Fibroblast of mammary gland (primary cell): ENCODE measurements around the gene ZNF488.

Experiments used
- DNase-seq: peaks from one replicate; pipeline ENCODE4 v3.0.0-alpha.2; 2010; ENCODE audit warnings: low read depth
- H3K4me3 ChIP-seq: 2 replicates; pipeline ENCODE4 v1.5.1; 2011; ENCODE audit warnings: low read depth, mild to moderate bottlenecking, low read length, moderate library complexity; ENCODE audit not compliant: control insufficient read depth
- TF ChIP-seq, protein P1 (sequence below): conservative IDR thresholded peaks from 2 replicates; pipeline ENCODE4 v1.5.1; 2011; ENCODE audit warnings: low read depth, low read length, inconsistent platforms; ENCODE audit not compliant: control insufficient read depth, insufficient read depth

ZNF488 gene

DNA sequence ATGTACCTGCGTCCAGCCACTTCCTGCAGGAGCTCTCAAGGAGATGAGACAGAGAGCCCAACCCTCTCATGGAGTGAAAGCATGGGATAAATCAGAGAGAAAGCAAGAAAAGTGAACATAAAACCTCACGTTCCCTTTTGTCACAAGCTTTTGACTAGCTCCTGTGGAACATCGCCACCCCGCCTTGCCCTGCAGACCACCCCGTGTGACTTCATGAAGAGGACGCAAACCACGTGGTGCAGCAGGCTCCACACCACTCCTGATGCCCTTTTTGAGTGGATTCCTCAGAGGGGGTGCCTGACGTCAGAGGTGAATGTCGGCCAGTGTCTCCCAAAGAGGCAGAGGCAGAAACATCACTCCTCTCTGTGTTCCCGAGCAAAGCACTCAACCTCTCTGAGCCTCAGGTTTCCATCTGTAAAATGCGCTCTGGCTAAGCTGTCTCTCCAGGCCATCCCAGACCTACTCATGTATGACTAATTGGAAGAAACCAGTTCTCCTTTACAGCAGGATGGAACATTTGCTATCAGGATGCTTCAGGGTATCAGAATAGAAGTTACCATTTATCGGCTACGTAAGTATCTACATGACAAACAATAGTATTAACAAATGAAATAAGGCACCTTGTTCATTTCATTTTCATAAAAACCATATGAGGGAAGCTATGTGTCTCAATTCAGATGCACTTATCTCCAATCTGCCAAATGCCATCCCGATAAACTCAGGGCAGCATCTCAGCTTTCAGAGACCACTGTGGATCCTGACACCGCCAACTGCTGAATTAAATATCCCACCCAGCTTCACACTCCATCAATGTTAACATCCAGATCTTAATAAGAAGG lies 5.3 kb downstream of the ZNF488 start:
- H3K4me3 ChIP-seq = no peak overlapping the region
- TF ChIP-seq, protein P1, sequence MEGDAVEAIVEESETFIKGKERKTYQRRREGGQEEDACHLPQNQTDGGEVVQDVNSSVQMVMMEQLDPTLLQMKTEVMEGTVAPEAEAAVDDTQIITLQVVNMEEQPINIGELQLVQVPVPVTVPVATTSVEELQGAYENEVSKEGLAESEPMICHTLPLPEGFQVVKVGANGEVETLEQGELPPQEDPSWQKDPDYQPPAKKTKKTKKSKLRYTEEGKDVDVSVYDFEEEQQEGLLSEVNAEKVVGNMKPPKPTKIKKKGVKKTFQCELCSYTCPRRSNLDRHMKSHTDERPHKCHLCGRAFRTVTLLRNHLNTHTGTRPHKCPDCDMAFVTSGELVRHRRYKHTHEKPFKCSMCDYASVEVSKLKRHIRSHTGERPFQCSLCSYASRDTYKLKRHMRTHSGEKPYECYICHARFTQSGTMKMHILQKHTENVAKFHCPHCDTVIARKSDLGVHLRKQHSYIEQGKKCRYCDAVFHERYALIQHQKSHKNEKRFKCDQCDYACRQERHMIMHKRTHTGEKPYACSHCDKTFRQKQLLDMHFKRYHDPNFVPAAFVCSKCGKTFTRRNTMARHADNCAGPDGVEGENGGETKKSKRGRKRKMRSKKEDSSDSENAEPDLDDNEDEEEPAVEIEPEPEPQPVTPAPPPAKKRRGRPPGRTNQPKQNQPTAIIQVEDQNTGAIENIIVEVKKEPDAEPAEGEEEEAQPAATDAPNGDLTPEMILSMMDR = no peak
- DNase-seq = no peak

DNA sequence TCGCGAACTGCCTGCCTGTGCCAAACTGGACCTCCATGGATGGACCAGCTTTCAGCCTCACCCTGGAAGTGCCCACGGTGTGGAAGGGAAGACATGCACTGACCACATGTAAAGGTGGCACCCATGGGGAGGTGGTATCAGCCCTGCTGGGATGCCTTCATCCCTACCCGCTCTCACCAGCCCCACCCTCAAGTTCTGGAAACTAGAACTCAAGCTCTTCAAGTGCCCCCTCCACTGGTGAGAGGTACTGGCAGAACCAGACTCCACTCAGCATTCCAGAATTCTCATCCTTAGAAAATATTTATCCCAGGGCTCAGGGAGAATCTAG lies 5.9 kb downstream of the ZNF488 start:
- TF ChIP-seq, protein P1 = no peak
- DNase-seq = no peak
- H3K4me3 ChIP-seq = no peak overlapping the region

DNA sequence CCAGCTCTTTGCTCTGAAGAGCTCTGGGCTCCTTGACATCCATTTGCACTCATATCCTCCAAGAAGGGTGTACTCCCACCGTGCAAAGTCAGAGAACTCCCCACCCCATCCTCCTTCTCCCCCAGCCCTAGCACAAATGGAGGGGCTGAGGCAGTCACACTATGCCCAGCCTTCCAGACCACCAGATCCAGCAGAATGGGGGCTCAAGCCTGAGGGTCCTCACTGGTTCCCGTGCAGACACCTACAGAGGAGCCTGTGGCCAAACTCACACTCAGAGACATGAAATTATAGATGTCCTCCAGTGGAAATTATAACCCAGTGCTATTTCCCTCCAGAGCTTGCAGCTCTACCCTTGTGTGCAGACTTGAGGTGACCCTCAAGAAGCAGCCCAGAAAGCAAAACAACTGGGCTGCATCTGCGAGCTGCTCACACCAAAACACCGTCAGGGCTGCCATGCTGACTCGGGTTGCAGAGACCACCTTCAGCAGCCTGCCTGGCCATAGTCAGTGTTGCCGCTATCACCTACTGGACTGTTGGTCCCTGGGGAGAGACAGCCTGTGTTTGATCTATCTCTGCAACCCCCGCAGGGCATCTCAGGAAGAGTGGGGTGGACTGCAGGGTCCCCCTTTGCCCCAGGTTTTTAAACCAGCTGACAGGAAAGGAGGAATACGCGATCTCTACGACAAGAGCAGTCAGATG lies 7.4 kb downstream of the ZNF488 start:
- TF ChIP-seq, protein P1 = no peak
- DNase-seq = no peak
- no peak overlapping the region for H3K4me3 ChIP-seq

DNA sequence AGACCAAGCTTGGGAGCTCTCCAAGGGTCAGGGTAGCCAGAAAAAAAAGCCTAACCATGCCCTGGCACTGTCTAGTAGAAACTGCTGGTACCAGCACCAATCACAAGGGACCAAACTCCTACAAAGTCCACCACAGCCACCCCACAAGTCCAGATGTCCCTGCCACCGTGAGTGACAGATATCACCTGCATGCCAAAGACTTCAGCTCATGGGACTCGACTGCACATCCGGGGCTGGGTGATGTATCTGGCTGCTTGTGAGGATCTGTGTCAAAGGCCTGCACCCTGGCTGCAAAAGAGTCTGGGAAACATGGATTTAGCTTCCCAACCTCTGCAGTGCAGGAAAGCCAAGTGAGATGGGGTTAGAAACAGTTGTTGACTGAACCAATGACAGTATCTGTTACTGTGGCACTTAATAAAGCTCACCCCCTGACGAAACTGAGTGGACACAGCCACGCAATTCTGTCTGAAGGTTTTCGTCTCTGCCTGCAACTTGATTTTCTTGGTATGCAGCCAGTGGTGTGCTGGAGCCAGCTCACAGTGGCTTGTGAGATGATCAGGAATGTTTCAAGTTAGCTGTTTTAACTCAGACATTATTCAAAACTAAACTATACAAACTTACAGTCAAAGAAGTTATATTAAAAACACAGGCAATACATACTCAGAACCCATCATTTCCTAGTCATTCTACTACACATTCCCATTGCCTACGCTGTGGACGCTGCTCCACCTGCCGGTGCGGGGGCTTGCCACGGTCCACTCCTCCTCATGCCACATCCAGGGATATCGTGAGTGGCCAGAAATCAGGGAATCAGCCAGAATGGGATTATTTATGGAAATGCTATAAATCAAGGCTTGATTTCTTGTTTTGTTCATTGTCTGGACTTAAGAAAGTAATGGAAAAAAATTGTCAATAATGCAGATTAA lies 9.2 kb downstream of the ZNF488 start:
- H3K4me3 ChIP-seq = no peak overlapping the region
- TF ChIP-seq, protein P1 = peak; percentile 11
- peak; percentile 35 for DNase-seq

DNA sequence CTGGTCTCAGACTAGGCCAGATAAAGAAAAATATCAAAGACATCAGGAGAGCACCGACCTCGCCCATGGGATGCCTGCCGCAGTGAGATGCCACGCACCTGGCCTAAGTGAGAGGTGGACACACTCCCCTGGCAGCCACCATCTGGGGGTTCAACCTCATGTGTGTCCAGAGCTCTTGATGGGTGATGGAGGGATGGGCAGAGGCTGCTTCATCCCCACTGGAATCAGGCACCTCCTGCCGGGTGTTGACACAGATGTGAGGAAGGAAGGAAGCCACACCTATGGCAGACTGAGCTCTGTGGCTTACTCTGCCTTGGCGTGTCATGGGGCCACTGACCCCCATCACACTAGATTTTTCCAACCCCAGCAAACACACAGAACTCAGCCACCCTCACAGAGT lies 11.4 kb downstream of the ZNF488 start:
- no peak overlapping the region for H3K4me3 ChIP-seq
- TF ChIP-seq, protein P1 = no peak
- no peak for DNase-seq

DNA sequence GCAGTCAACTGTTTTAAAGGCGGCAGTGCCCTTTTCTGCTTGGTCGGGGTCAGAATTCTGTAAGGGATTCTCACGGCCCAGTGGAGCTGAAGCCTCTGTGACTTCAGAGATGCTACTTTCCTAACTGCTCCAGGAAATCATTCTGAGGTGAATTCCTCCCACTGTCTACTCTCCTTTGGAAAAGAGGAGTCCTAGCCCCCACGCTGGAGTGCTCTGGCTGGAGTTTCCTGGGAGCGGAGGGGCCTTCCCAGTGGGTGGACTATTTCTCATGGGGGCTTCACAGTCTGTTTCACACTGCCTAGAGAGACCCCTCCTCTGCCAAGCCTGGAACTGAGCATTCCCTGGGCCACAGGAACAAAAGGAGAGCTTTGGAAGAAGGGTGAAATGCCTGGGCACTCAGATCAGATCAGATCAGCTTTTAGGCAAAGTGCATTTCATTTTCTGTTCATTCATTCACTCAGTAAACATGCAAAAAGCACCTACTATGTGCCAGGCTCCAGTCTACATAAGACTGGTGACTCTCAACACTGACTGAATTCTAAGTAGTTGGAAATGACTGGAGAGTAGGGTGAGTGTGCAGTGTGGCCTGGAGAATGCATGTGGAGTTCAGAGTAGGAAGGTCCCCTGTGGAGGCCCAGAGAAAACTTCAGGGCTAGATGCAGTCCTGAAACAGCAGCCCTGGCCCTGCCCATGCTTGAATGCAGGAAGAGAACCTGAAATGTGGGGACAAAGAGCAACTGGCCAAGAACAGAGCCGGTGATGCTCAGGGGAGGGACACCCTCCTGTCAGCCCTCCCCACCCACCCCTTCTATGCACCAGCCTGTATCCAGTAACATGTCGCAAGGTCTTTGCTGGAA lies 12.2 kb downstream of the ZNF488 start:
- TF ChIP-seq, protein P1 = no peak
- no peak for DNase-seq
- H3K4me3 ChIP-seq = no peak overlapping the region
